ENCODE results near the gene ARHGEF12.

Gene ARHGEF12

GRCh38 chr11:120388261-120388660 lies 52.0 kb downstream of the ARHGEF12 start:
- no peaks in the 10 kb centered on the region for H3K27me3 ChIP-seq (ENCODE audit: insufficient read depth, insufficient read length)
- TF ChIP-seq ZNF274 (IDR thresholded peaks at IDR 0.05; ENCODE audit: low read depth, low read length), result no peak
- no peak for TF ChIP-seq SUZ12 (IDR thresholded peaks at IDR 0.05; ENCODE audit: extremely low read depth, insufficient read depth, insufficient read length)
- TF ChIP-seq YY1 (IDR thresholded peaks at IDR 0.05; ENCODE audit: insufficient read depth, insufficient read length), result no peak
- H3K9me3 ChIP-seq (ENCODE audit: insufficient read depth, low read length), result no peaks in the 10 kb centered on the region
- H3K36me3 ChIP-seq (ENCODE audit: insufficient read depth, insufficient read length, low read length), result no peaks in the 10 kb centered on the region
- no peak overlapping the region for H3K9ac ChIP-seq (ENCODE audit: insufficient read length, low read depth)
- no peaks in the 10 kb centered on the region for H3K4me1 ChIP-seq (ENCODE audit: insufficient read depth, insufficient read length)
- DNase-seq (ENCODE audit: low read depth, low spot score), result no peak
- no peak overlapping the region for H3K4me3 ChIP-seq (ENCODE audit: insufficient read length, low read depth)

- H3K36me3 ChIP-seq (ENCODE audit: insufficient read depth, insufficient read length, low read length), result no peaks in the 10 kb centered on the region
- TF ChIP-seq YY1 (IDR thresholded peaks at IDR 0.05; ENCODE audit: insufficient read depth, insufficient read length) (no peak), SUZ12 (IDR thresholded peaks at IDR 0.05; ENCODE audit: extremely low read depth, insufficient read depth, insufficient read length) (no peak), ZNF274 (IDR thresholded peaks at IDR 0.05; ENCODE audit: low read depth, low read length) (no peak)
- H3K9me3 ChIP-seq (ENCODE audit: insufficient read depth, low read length), result no peaks in the 10 kb centered on the region
- H3K27me3 ChIP-seq (ENCODE audit: insufficient read depth, insufficient read length), result no peaks in the 10 kb centered on the region
- no peak for DNase-seq (ENCODE audit: low read depth, low spot score)
- H3K4me1 ChIP-seq (ENCODE audit: insufficient read depth, insufficient read length), result no peaks in the 10 kb centered on the region
- H3K9ac ChIP-seq (ENCODE audit: insufficient read length, low read depth), result no peak overlapping the region
- no peak overlapping the region for H3K4me3 ChIP-seq (ENCODE audit: insufficient read length, low read depth)
Observed at GRCh38 chr11:120389693-120390584, 53.7 kb downstream of the ARHGEF12 start.

- Histone ChIP-seq H3K9ac (ENCODE audit: insufficient read length, low read depth) (no peak overlapping the region), H3K4me3 (ENCODE audit: insufficient read length, low read depth) (no peak overlapping the region), H3K4me1 (ENCODE audit: insufficient read depth, insufficient read length) (no peaks in the 10 kb centered on the region), H3K27me3 (ENCODE audit: insufficient read depth, insufficient read length) (no peaks in the 10 kb centered on the region), H3K9me3 (ENCODE audit: insufficient read depth, low read length) (peaks cover 4% of the 10 kb centered on the region; the same call in 1 of the 2 replicates), H3K36me3 (ENCODE audit: insufficient read depth, insufficient read length, low read length) (no peaks in the 10 kb centered on the region)
- TF ChIP-seq SUZ12 (IDR thresholded peaks at IDR 0.05; ENCODE audit: extremely low read depth, insufficient read depth, insufficient read length), result no peak
- no peak for TF ChIP-seq YY1 (IDR thresholded peaks at IDR 0.05; ENCODE audit: insufficient read depth, insufficient read length)
- TF ChIP-seq ZNF274 (IDR thresholded peaks at IDR 0.05; ENCODE audit: low read depth, low read length), result no peak
- DNase-seq (ENCODE audit: low read depth, low spot score), result no peak
Observed at GRCh38 chr11:120390585-120390922, 54.3 kb downstream of the ARHGEF12 start.

GRCh38 chr11:120391292-120391691 lies 55.1 kb downstream of the ARHGEF12 start:
- Histone ChIP-seq H3K4me1 (ENCODE audit: insufficient read depth, insufficient read length) (no peaks in the 10 kb centered on the region), H3K27me3 (ENCODE audit: insufficient read depth, insufficient read length) (no peaks in the 10 kb centered on the region), H3K36me3 (ENCODE audit: insufficient read depth, insufficient read length, low read length) (no peaks in the 10 kb centered on the region), H3K9ac (ENCODE audit: insufficient read length, low read depth) (no peak overlapping the region), H3K4me3 (ENCODE audit: insufficient read length, low read depth) (no peak overlapping the region), H3K9me3 (ENCODE audit: insufficient read depth, low read length) (peaks cover 4% of the 10 kb centered on the region; the same call in 1 of the 2 replicates)
- no peak for DNase-seq (ENCODE audit: low read depth, low spot score)
- no peak for TF ChIP-seq YY1 (IDR thresholded peaks at IDR 0.05; ENCODE audit: insufficient read depth, insufficient read length)
- TF ChIP-seq SUZ12 (IDR thresholded peaks at IDR 0.05; ENCODE audit: extremely low read depth, insufficient read depth, insufficient read length), result no peak
- TF ChIP-seq ZNF274 (IDR thresholded peaks at IDR 0.05; ENCODE audit: low read depth, low read length), result no peak

GRCh38 chr11:120391854-120392253 lies 55.6 kb downstream of the ARHGEF12 start:
- no peak for DNase-seq (ENCODE audit: low read depth, low spot score)
- Histone ChIP-seq H3K36me3 (ENCODE audit: insufficient read depth, insufficient read length, low read length) (no peaks in the 10 kb centered on the region), H3K4me1 (ENCODE audit: insufficient read depth, insufficient read length) (no peaks in the 10 kb centered on the region), H3K9me3 (ENCODE audit: insufficient read depth, low read length) (peaks cover 4% of the 10 kb centered on the region; the same call in 1 of the 2 replicates), H3K27me3 (ENCODE audit: insufficient read depth, insufficient read length) (no peaks in the 10 kb centered on the region), H3K4me3 (ENCODE audit: insufficient read length, low read depth) (no peak overlapping the region), H3K9ac (ENCODE audit: insufficient read length, low read depth) (no peak overlapping the region)
- TF ChIP-seq SUZ12 (IDR thresholded peaks at IDR 0.05; ENCODE audit: extremely low read depth, insufficient read depth, insufficient read length) (no peak), ZNF274 (IDR thresholded peaks at IDR 0.05; ENCODE audit: low read depth, low read length) (no peak), YY1 (IDR thresholded peaks at IDR 0.05; ENCODE audit: insufficient read depth, insufficient read length) (no peak)

- no peaks in the 10 kb centered on the region for H3K4me1 ChIP-seq (ENCODE audit: insufficient read depth, insufficient read length)
- DNase-seq (ENCODE audit: low read depth, low spot score), result no peak
- H3K4me3 ChIP-seq (ENCODE audit: insufficient read length, low read depth), result no peak overlapping the region
- TF ChIP-seq SUZ12 (IDR thresholded peaks at IDR 0.05; ENCODE audit: extremely low read depth, insufficient read depth, insufficient read length) (no peak), YY1 (IDR thresholded peaks at IDR 0.05; ENCODE audit: insufficient read depth, insufficient read length) (no peak), ZNF274 (IDR thresholded peaks at IDR 0.05; ENCODE audit: low read depth, low read length) (no peak)
- no peaks in the 10 kb centered on the region for H3K36me3 ChIP-seq (ENCODE audit: insufficient read depth, insufficient read length, low read length)
- no peaks in the 10 kb centered on the region for H3K27me3 ChIP-seq (ENCODE audit: insufficient read depth, insufficient read length)
- H3K9me3 ChIP-seq (ENCODE audit: insufficient read depth, low read length), result peaks cover 4% of the 10 kb centered on the region; the same call in 1 of the 2 replicates
- H3K9ac ChIP-seq (ENCODE audit: insufficient read length, low read depth), result no peak overlapping the region
Observed at GRCh38 chr11:120392314-120392713, 56.1 kb downstream of the ARHGEF12 start.

GRCh38 chr11:120392793-120393192 lies 56.6 kb downstream of the ARHGEF12 start:
- Histone ChIP-seq H3K4me3 (ENCODE audit: insufficient read length, low read depth) (no peak overlapping the region), H3K9me3 (ENCODE audit: insufficient read depth, low read length) (peaks cover 4% of the 10 kb centered on the region; the same call in 1 of the 2 replicates), H3K9ac (ENCODE audit: insufficient read length, low read depth) (no peak overlapping the region), H3K27me3 (ENCODE audit: insufficient read depth, insufficient read length) (no peaks in the 10 kb centered on the region), H3K36me3 (ENCODE audit: insufficient read depth, insufficient read length, low read length) (no peaks in the 10 kb centered on the region), H3K4me1 (ENCODE audit: insufficient read depth, insufficient read length) (no peaks in the 10 kb centered on the region)
- DNase-seq (ENCODE audit: low read depth, low spot score), result no peak
- TF ChIP-seq YY1 (IDR thresholded peaks at IDR 0.05; ENCODE audit: insufficient read depth, insufficient read length) (no peak), ZNF274 (IDR thresholded peaks at IDR 0.05; ENCODE audit: low read depth, low read length) (no peak), SUZ12 (IDR thresholded peaks at IDR 0.05; ENCODE audit: extremely low read depth, insufficient read depth, insufficient read length) (no peak)

All from NT2/D1 (cell line).